ENCODE data around the gene NUP205.
"Not testable (repeated sequence)": the region's sequence is repeated elsewhere in the genome, so short reads cannot be mapped to it uniquely, and the experiment has no call there.

The NUP205 gene

GRCh38 chr7:135666156-135666555 lies 108.4 kb downstream of the NUP205 start:
- no peak overlapping the region for H3K18ac ChIP-seq (ENCODE audit: low read length)
- H3K23ac ChIP-seq (ENCODE audit: low read length) = no peak overlapping the region
- H3K56ac ChIP-seq (ENCODE audit: low read length) = no peak overlapping the region
- H3K9ac ChIP-seq (ENCODE audit: low read length) = no peak overlapping the region
- DNase-seq = no peak
- H3K4me2 ChIP-seq (ENCODE audit: low read length) = no peak overlapping the region
- H2BK15ac ChIP-seq (replicated peaks; ENCODE audit: low read depth) = no peak overlapping the region
- no peak overlapping the region for H2AK5ac ChIP-seq (ENCODE audit: low read length)
- peaks cover 2% of the 10 kb centered on the region for H3K4me1 ChIP-seq (ENCODE audit: control insufficient read depth, low read depth, low read length)
- no peak overlapping the region for H3K27ac ChIP-seq (ENCODE audit: low read depth, low read length)
- peaks cover 9% of the 10 kb centered on the region for H3K79me1 ChIP-seq (ENCODE audit: low read length)
- no peak overlapping the region for H2BK5ac ChIP-seq (ENCODE audit: low read length)
- H4K8ac ChIP-seq (ENCODE audit: low read depth, low read length) = no peak overlapping the region
- no CpG with 5 or more reads among the region's 11 CpGs for WGBS (ENCODE audit: extremely low coverage, insufficient coverage, low lambda C conversion rate)
- peaks cover 25% of the 10 kb centered on the region for H3K79me2 ChIP-seq (ENCODE audit: control insufficient read depth, insufficient read depth, low read length)
- H3K4ac ChIP-seq (ENCODE audit: low read depth, low read length) = no peak overlapping the region
- H3K36me3 ChIP-seq (ENCODE audit: control insufficient read depth, insufficient read depth, low read length) = no peaks in the 10 kb centered on the region
- no peak overlapping the region for H3K4me3 ChIP-seq (ENCODE audit: low read length)
- no peak overlapping the region for H4K5ac ChIP-seq (ENCODE audit: low read length)
- no peaks in the 10 kb centered on the region for H3K27me3 ChIP-seq (ENCODE audit: insufficient read depth, low read length, poor library complexity)
- H2BK120ac ChIP-seq (ENCODE audit: low read depth, low read length) = no peak overlapping the region

GRCh38 chr7:135666846-135667245 lies 109.1 kb downstream of the NUP205 start:
- no peak for DNase-seq

GRCh38 chr7:135667626-135668025 lies 109.9 kb downstream of the NUP205 start:
- WGBS (ENCODE audit: extremely low coverage, insufficient coverage, low lambda C conversion rate) = no CpG with 5 or more reads among the region's 1 CpG
- H4K8ac ChIP-seq (ENCODE audit: low read depth, low read length) = not testable (repeated sequence)

More at GRCh38 chr7:135666846-135667245, 109.1 kb downstream of the NUP205 start:
- Histone ChIP-seq H3K79me1 (ENCODE audit: low read length) (peaks cover 9% of the 10 kb centered on the region), H2BK15ac (replicated peaks; ENCODE audit: low read depth) (no peak overlapping the region), H3K4me2 (ENCODE audit: low read length) (no peak overlapping the region), H3K18ac (ENCODE audit: low read length) (no peak overlapping the region), H3K23ac (ENCODE audit: low read length) (no peak overlapping the region), H4K5ac (ENCODE audit: low read length) (no peak overlapping the region), H3K27ac (ENCODE audit: low read depth, low read length) (no peak overlapping the region), H2BK5ac (ENCODE audit: low read length) (no peak overlapping the region), H2BK120ac (ENCODE audit: low read depth, low read length) (no peak overlapping the region), H3K4me3 (ENCODE audit: low read length) (no peak overlapping the region), H3K79me2 (ENCODE audit: control insufficient read depth, insufficient read depth, low read length) (peaks cover 25% of the 10 kb centered on the region), H3K4ac (ENCODE audit: low read depth, low read length) (no peak overlapping the region), H3K4me1 (ENCODE audit: control insufficient read depth, low read depth, low read length) (no peaks in the 10 kb centered on the region), H2AK5ac (ENCODE audit: low read length) (no peak overlapping the region), H3K27me3 (ENCODE audit: insufficient read depth, low read length, poor library complexity) (no peaks in the 10 kb centered on the region), H3K9ac (ENCODE audit: low read length) (no peak overlapping the region), H3K56ac (ENCODE audit: low read length) (no peak overlapping the region), H3K36me3 (ENCODE audit: control insufficient read depth, insufficient read depth, low read length) (no peaks in the 10 kb centered on the region), H4K8ac (ENCODE audit: low read depth, low read length) (no peak overlapping the region)
- WGBS (ENCODE audit: extremely low coverage, insufficient coverage, low lambda C conversion rate) = no CpG with 5 or more reads among the region's 6 CpGs

GRCh38 chr7:135668852-135669395 lies 111.2 kb downstream of the NUP205 start:
- not testable (repeated sequence) for H3K18ac ChIP-seq (ENCODE audit: low read length); H3K27ac ChIP-seq (ENCODE audit: low read depth, low read length); DNase-seq; H2AK5ac ChIP-seq (ENCODE audit: low read length); H3K4me1 ChIP-seq (ENCODE audit: control insufficient read depth, low read depth, low read length); H3K56ac ChIP-seq (ENCODE audit: low read length); H2BK5ac ChIP-seq (ENCODE audit: low read length); H4K8ac ChIP-seq (ENCODE audit: low read depth, low read length); H3K27me3 ChIP-seq (ENCODE audit: insufficient read depth, low read length, poor library complexity); H3K79me1 ChIP-seq (ENCODE audit: low read length); H3K36me3 ChIP-seq (ENCODE audit: control insufficient read depth, insufficient read depth, low read length); H2BK120ac ChIP-seq (ENCODE audit: low read depth, low read length); H3K23ac ChIP-seq (ENCODE audit: low read length); H4K5ac ChIP-seq (ENCODE audit: low read length); H3K4ac ChIP-seq (ENCODE audit: low read depth, low read length); H3K4me3 ChIP-seq (ENCODE audit: low read length); H3K4me2 ChIP-seq (ENCODE audit: low read length); H2BK15ac ChIP-seq (replicated peaks; ENCODE audit: low read depth); H3K9ac ChIP-seq (ENCODE audit: low read length)
- WGBS (ENCODE audit: extremely low coverage, insufficient coverage, low lambda C conversion rate) = no CpG with 5 or more reads among the region's 6 CpGs
- H3K79me2 ChIP-seq (ENCODE audit: control insufficient read depth, insufficient read depth, low read length) = peaks cover 14% of the 10 kb centered on the region

More at GRCh38 chr7:135667626-135668025, 109.9 kb downstream of the NUP205 start:
- not testable (repeated sequence) for H2AK5ac ChIP-seq (ENCODE audit: low read length); H2BK15ac ChIP-seq (replicated peaks; ENCODE audit: low read depth); H3K56ac ChIP-seq (ENCODE audit: low read length); H3K27me3 ChIP-seq (ENCODE audit: insufficient read depth, low read length, poor library complexity); H2BK120ac ChIP-seq (ENCODE audit: low read depth, low read length); H4K5ac ChIP-seq (ENCODE audit: low read length); H3K4me1 ChIP-seq (ENCODE audit: control insufficient read depth, low read depth, low read length); H3K36me3 ChIP-seq (ENCODE audit: control insufficient read depth, insufficient read depth, low read length); H3K18ac ChIP-seq (ENCODE audit: low read length); DNase-seq; H3K4me3 ChIP-seq (ENCODE audit: low read length); H3K27ac ChIP-seq (ENCODE audit: low read depth, low read length); H3K4ac ChIP-seq (ENCODE audit: low read depth, low read length); H3K23ac ChIP-seq (ENCODE audit: low read length); H2BK5ac ChIP-seq (ENCODE audit: low read length); H3K9ac ChIP-seq (ENCODE audit: low read length); H3K4me2 ChIP-seq (ENCODE audit: low read length); H3K79me1 ChIP-seq (ENCODE audit: low read length)
- peaks cover 22% of the 10 kb centered on the region for H3K79me2 ChIP-seq (ENCODE audit: control insufficient read depth, insufficient read depth, low read length)

GRCh38 chr7:135669774-135670173 lies 112.1 kb downstream of the NUP205 start:
- Histone ChIP-seq H3K56ac (ENCODE audit: low read length) (no peak overlapping the region), H3K27ac (ENCODE audit: low read depth, low read length) (no peak overlapping the region), H3K18ac (ENCODE audit: low read length) (no peak overlapping the region), H3K4ac (ENCODE audit: low read depth, low read length) (no peak overlapping the region), H3K4me1 (ENCODE audit: control insufficient read depth, low read depth, low read length) (no peaks in the 10 kb centered on the region), H2AK5ac (ENCODE audit: low read length) (no peak overlapping the region), H4K8ac (ENCODE audit: low read depth, low read length) (no peak overlapping the region), H3K4me2 (ENCODE audit: low read length) (no peak overlapping the region), H3K79me1 (ENCODE audit: low read length) (peaks cover 9% of the 10 kb centered on the region), H2BK120ac (ENCODE audit: low read depth, low read length) (no peak overlapping the region), H3K36me3 (ENCODE audit: control insufficient read depth, insufficient read depth, low read length) (no peaks in the 10 kb centered on the region), H3K23ac (ENCODE audit: low read length) (no peak overlapping the region), H3K4me3 (ENCODE audit: low read length) (no peak overlapping the region), H3K9ac (ENCODE audit: low read length) (no peak overlapping the region), H2BK15ac (replicated peaks; ENCODE audit: low read depth) (no peak overlapping the region), H4K5ac (ENCODE audit: low read length) (no peak overlapping the region), H2BK5ac (ENCODE audit: low read length) (no peak overlapping the region), H3K27me3 (ENCODE audit: insufficient read depth, low read length, poor library complexity) (no peaks in the 10 kb centered on the region), H3K79me2 (ENCODE audit: control insufficient read depth, insufficient read depth, low read length) (peaks cover 14% of the 10 kb centered on the region)
- WGBS (ENCODE audit: extremely low coverage, insufficient coverage, low lambda C conversion rate) = no CpG with 5 or more reads among the region's 1 CpG
- DNase-seq = no peak

GRCh38 chr7:135670179-135670578 lies 112.5 kb downstream of the NUP205 start:
- Histone ChIP-seq H3K36me3 (ENCODE audit: control insufficient read depth, insufficient read depth, low read length) (no peaks in the 10 kb centered on the region), H3K18ac (ENCODE audit: low read length) (no peak overlapping the region), H3K56ac (ENCODE audit: low read length) (no peak overlapping the region), H4K8ac (ENCODE audit: low read depth, low read length) (no peak overlapping the region), H2BK120ac (ENCODE audit: low read depth, low read length) (no peak overlapping the region), H3K79me1 (ENCODE audit: low read length) (peaks cover 9% of the 10 kb centered on the region), H2AK5ac (ENCODE audit: low read length) (no peak overlapping the region), H3K79me2 (ENCODE audit: control insufficient read depth, insufficient read depth, low read length) (peaks cover 14% of the 10 kb centered on the region), H3K27ac (ENCODE audit: low read depth, low read length) (no peak overlapping the region), H2BK5ac (ENCODE audit: low read length) (no peak overlapping the region), H3K4ac (ENCODE audit: low read depth, low read length) (no peak overlapping the region), H3K27me3 (ENCODE audit: insufficient read depth, low read length, poor library complexity) (no peaks in the 10 kb centered on the region), H3K4me2 (ENCODE audit: low read length) (no peak overlapping the region), H2BK15ac (replicated peaks; ENCODE audit: low read depth) (no peak overlapping the region), H3K4me1 (ENCODE audit: control insufficient read depth, low read depth, low read length) (no peaks in the 10 kb centered on the region), H3K23ac (ENCODE audit: low read length) (no peak overlapping the region), H4K5ac (ENCODE audit: low read length) (no peak overlapping the region), H3K9ac (ENCODE audit: low read length) (no peak overlapping the region), H3K4me3 (ENCODE audit: low read length) (no peak overlapping the region)
- DNase-seq = no peak
- WGBS (ENCODE audit: extremely low coverage, insufficient coverage, low lambda C conversion rate) = no CpG with 5 or more reads among the region's 1 CpG
